Right lobe of liver (tissue), 6 donors: ENCODE data around the gene LRSAM1. TPM values are rescaled to one million over a fixed set of nuclear protein-coding genes. Genes with fewer than 3 reads are reported as not detected.

ENCODE experiments used
- ATAC-seq, 4 donors: fragments of 200-7000 bp; cut with Tn5 transposase; one replicate each; pipeline ENCODE4 v1.9.1; 2020; ENCODE audit warnings: mild to moderate bottlenecking in 4 of 4, moderate library complexity in 4 of 4
- DNase-seq, 3 donors: peaks; one replicate each; pipeline ENCODE4 v3.0.0-alpha.2; 2020
- H3K27ac ChIP-seq, 3 donors: fragments of 200-600 bp; one replicate each; pipeline ENCODE4 v1.8.0; 2022
- H3K27me3 ChIP-seq, 2 donors: fragments of 200-600 bp; one replicate each; pipeline ENCODE4 v1.8.0; 2022
- H3K36me3 ChIP-seq, 4 donors: fragments of 200-600 bp; sonication (generic) in 1 of 4; one replicate each; pipeline versions ENCODE4 v1.5.1 to v1.8.0; 2017 to 2022; ENCODE audit warnings: control low read depth in 1 of 4
- H3K4me1 ChIP-seq, 4 donors: fragments of 200-600 bp; sonication (generic) in 1 of 4; one replicate each; pipeline versions ENCODE4 v1.5.1 to v1.8.0; 2017 to 2022; ENCODE audit warnings: control low read depth in 1 of 4
- H3K4me3 ChIP-seq, 3 donors: fragments of 200-600 bp; one replicate each; pipeline ENCODE4 v1.8.0; 2022
- H3K9me3 ChIP-seq, 4 donors: fragments of 200-600 bp; sonication (generic) in 1 of 4; one replicate each; pipeline versions ENCODE4 v1.5.1 to v1.8.0; 2017 to 2022; ENCODE audit warnings: control low read depth in 1 of 4
- CTCF ChIP-seq, 4 donors: fragments of 200-600 bp in 3 of 4; fragments of 450-650 bp in 1 of 4; IDR thresholded peaks; one replicate each; pipeline versions ENCODE4 v1.5.1 to v1.8.0; 2016 to 2022; ENCODE audit warnings: antibody characterized with exemption in 4 of 4, mild to moderate bottlenecking in 2 of 4
- POLR2A ChIP-seq: fragments of 450-650 bp; IDR thresholded peaks from one replicate; pipeline ENCODE4 v1.6.1; 2017; ENCODE audit warnings: antibody characterized with exemption, mild to moderate bottlenecking
- WGBS: methylation state at CpG from one replicate; pipeline ENCODE4 v1.1.6; 2018; ENCODE audit warnings: low coverage, low lambda C conversion rate; ENCODE audit not compliant: insufficient coverage; ENCODE audit errors: missing lambda C conversion rate; 5-methylcytosine and 5-hydroxymethylcytosine counted together
- intact Hi-C, 2 donors: fragments of 100-400 bp; cut with DNase I; formaldehyde crosslinking; loops; one replicate each; pipeline versions ENCODE4 v1.11.2 to v1.14.1; 2022
- total RNA-seq, 6 experiments: library from RNA; depleted of rRNA in 2 of 6; stranded (reverse); fragments of >200 nt in 2 of 6; fragmentation: NEBNext Ultra II Directional in 3 of 6; extraction: Animal tissue kit (Norgen Biotek cat#: 25700) in 3 of 6; gene quantifications; one replicate each; pipeline versions ENCODE4 v1.1.0 to v1.2.4, GENCODE V29; 2016 to 2023
- donor health status: DM: no; HTN: yes; CAD: no.
- donor health status: DM: no; HTN: no; CAD: no.
- donor health status: DM: no; HTN: no; CAD: no.
- donor health status: DM: no; HTN: yes; CAD: no.
- donor health status: DM: no; HTN: yes; CAD: no.

LRSAM1 gene
- total RNA-seq, 6 experiments from 2014 or later: 9.4 to 13.3 (median 12.1) TPM

GRCh38 chr9:127428348-127428747 lies 23.0 kb upstream of the LRSAM1 start:
- no peak for ATAC-seq
- Histone ChIP-seq H3K4me1 (peaks cover 0 to 14% (median 5%) of the 10 kb centered on the region in 4 donors), H3K36me3 (peaks cover 0 to 29% (median 2%) of the 10 kb centered on the region in 4 donors), H3K4me3 (no peak overlapping the region), H3K9me3 (no peaks in the 10 kb centered on the region), H3K27ac (no peak overlapping the region), H3K27me3 (no peaks in the 10 kb centered on the region)
- WGBS: 90% methylated on average over 3 of the region's 3 CpGs
- no peak for TF ChIP-seq POLR2A
- TF ChIP-seq CTCF (IDR thresholded peaks at IDR 0.05): no peak
- DNase-seq: no peak
- intact Hi-C loops: no loop called here

GRCh38 chr9:127430415-127430814 lies 20.9 kb upstream of the LRSAM1 start:
- ATAC-seq (no peak), DNase-seq (no peak)
- 88% methylated on average over 7 of the region's 8 CpGs for WGBS
- H3K27me3 ChIP-seq: no peaks in the 10 kb centered on the region
- H3K9me3 ChIP-seq: no peaks in the 10 kb centered on the region
- H3K4me1 ChIP-seq: peaks cover 0 to 7% (median 3%) of the 10 kb centered on the region in 4 donors
- intact Hi-C loops: no loop called here
- H3K27ac ChIP-seq: no peak overlapping the region
- TF ChIP-seq CTCF (IDR thresholded peaks at IDR 0.05) (no peak), POLR2A (no peak)
- no peak overlapping the region for H3K4me3 ChIP-seq
- peaks cover 0 to 47% (median 9%) of the 10 kb centered on the region in 4 donors for H3K36me3 ChIP-seq

- ATAC-seq (peak in 1 of 4 donors; percentile 30), DNase-seq (no peak)
- WGBS: 81% methylated on average over 9 of the region's 12 CpGs
- peaks cover 4 to 82% (median 25%) of the 10 kb centered on the region in 4 donors for H3K36me3 ChIP-seq
- no peaks in the 10 kb centered on the region for H3K4me1 ChIP-seq
- no peak for TF ChIP-seq POLR2A
- no peak for TF ChIP-seq CTCF (IDR thresholded peaks at IDR 0.05)
- H3K9me3 ChIP-seq: no peaks in the 10 kb centered on the region
- intact Hi-C loops: no loop called here
- no peaks in the 10 kb centered on the region for H3K27me3 ChIP-seq
- no peak overlapping the region for H3K27ac ChIP-seq
- no peak overlapping the region for H3K4me3 ChIP-seq
These were observed 13.6 kb upstream of the LRSAM1 start for GRCh38 chr9:127437497-127438264.

GRCh38 chr9:127438394-127438793 lies 12.9 kb upstream of the LRSAM1 start:
- 86% methylated on average over 5 of the region's 9 CpGs for WGBS

More at GRCh38 chr9:127438394-127438793, 12.9 kb upstream of the LRSAM1 start:
- no peak for ATAC-seq
- no peaks in the 10 kb centered on the region for H3K9me3 ChIP-seq
- no peak for DNase-seq
- no peak overlapping the region for H3K4me3 ChIP-seq
- H3K4me1 ChIP-seq: no peaks in the 10 kb centered on the region
- peaks cover 4 to 80% (median 25%) of the 10 kb centered on the region in 4 donors for H3K36me3 ChIP-seq
- H3K27ac ChIP-seq: no peak overlapping the region
- no peaks in the 10 kb centered on the region for H3K27me3 ChIP-seq
- no peak for TF ChIP-seq POLR2A
- no peak for TF ChIP-seq CTCF (IDR thresholded peaks at IDR 0.05)
- intact Hi-C loops: no loop called here
